GM19240 (cell line): ENCODE measurements around the gene AHRR.
"Not testable (repeated sequence)": the region's sequence is repeated elsewhere in the genome, so short reads cannot be mapped to it uniquely, and the experiment has no call there.

Experiments
- DNase-seq: peaks from one replicate; pipeline ENCODE4 v3.0.0; 2011; ENCODE audit warnings: low spot score; ENCODE audit not compliant: insufficient read length

AHRR gene

DNA sequence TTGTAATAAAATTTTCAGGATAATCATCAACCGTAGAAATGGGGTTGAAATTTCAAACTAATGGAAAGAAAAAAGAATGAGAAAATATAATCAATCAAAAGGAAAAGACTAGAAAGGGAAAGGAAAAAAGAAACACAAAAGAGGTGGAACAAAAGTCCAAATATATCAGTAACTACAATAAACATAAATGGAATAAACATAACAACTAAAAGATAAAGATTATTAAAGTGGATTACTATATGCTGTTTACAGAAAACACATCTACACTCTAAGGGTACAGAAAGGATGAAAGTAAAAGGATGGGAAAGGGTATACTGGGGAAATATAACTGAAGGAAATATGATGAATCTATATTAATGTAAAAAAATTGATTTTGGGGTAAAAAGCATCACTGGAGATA, 43.0 kb downstream of the AHRR start:
- DNase-seq, result no peak

GRCh38 chr5:366541-367357, 45.2 kb downstream of the AHRR start:
- DNase-seq, result no peak

DNA sequence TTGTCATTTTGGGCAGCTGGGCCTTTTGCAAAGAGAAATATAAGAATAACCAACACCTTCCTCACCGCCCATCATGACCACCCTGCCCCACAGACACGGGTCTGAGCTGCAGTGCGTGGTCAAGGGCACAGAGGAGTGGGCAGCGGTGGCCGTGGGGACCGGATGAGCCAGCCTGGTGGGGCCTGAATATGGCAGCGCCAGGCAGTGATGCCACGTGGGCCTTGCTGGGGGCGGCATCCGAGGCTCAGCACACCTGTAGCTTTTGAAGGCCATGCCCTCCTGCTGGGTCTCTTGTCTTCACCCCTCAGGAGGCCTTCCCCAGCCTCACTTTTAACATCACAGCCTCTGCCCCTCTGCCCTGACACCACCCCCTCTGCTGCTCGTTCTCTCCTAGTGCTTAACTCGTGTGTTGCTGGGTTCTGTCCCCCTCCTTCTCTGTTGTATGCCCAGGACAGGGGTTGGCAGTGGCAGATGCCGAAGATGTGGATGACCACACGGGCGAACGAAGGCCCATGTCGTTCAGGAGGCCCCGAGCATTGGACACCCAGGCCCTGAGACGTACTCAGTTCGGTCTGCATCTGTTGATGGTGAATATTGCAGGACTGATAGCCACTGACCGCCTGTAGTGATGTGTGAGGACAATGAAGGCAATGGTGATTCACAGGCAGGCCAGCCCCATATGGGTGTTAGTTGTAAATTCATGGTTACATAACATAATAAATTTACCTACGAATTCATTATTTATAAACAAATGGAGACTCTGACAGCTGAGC, 46.0 kb downstream of the AHRR start:
- DNase-seq, result no peak

DNA sequence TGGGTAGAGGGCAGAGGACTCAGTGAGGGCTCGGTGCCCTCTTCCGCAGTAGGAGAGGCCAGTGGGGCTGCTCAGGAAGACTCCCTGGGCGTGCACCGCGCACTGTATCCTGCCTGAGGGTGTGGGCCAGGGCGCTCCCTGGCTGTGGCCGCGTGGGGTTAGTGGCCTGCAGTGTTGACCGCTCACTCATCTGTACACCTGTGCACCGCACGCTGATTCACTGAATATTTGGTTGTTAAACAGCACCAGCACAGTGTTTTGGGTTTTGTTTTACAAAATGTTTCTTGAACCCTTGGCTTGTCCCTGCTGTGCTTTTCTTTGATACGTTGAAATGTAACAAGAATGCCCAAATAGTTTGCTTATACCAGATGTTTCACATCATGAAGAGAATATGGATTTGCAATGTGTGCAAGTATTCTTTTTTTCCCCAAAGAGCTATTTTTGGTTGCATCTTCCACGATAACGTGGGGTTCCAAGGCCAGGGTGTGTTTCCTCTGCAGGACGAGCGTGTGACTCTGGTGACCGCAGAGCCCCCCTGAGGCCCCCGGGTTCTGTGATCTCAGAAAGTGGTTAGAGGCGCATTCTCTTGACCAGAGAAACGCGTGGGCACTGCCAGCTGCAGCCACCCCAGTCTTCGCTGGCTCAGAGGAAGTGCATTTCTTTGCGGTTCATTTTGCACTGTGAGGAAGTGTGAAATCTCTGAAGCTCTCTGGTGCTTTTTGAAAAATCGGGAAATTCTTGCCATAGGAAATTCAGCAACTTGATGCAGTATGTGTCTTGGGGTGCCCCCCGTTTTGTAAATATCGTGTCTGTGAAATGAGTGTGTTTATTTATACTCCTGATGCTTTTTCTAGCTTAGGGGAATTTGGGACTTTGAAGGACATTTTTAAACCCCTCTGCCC, 46.9 kb downstream of the AHRR start:
- DNase-seq, result no peak

- no peak for DNase-seq
Observed at GRCh38 chr5:369151-369868, 47.8 kb downstream of the AHRR start.

DNA sequence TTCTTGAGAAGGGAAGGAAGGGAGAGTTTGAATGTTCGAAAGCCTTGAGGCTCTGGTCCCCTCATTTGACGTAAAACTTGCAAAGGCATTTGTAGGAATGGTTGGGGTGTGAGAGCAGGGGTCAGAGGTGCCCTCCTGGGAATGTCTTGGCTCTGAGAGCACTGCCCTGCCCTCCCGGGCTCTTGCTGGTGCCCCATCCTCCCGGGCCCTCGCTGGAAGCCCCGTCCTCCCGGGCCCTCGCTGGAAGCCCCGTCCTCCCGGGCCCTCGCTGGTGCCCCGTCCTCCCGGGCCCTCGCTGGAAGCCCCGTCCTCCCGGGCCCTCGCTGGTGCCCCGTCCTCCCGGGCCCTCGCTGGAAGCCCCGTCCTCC, 48.3 kb downstream of the AHRR start:
- DNase-seq, result not testable (repeated sequence)

DNA sequence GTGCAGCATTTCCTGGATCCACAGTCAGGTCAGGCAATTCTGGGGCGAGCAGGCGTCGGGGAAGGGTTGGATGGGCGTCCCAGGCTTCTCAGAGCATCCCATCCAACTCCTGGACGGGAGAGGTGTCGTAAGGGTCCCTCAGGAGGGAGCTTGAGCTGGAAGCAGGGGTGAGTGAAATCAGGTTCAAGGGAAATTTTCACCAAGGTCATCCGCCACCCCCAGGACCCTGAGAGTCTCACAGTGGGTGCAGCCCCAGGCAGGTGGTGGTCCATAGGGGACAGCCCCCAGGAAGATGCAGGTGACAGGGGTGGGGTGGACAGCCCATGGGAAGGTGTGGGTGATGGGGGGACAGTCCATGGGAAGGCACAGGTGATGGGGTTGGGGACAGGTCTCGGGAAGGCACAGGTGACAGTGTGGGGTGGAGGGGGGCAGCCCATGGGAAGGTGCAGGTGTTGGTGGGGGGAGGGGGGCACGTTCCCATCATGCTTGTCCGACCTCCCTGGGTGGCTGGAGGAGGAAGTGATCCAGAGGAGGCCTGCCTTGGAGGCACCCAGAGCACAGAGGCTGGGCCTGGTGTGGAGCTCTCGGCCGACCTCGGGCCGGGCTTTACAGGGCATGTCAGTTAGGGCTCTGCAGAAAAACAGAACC, 48.9 kb downstream of the AHRR start:
- DNase-seq, result no peak

DNA sequence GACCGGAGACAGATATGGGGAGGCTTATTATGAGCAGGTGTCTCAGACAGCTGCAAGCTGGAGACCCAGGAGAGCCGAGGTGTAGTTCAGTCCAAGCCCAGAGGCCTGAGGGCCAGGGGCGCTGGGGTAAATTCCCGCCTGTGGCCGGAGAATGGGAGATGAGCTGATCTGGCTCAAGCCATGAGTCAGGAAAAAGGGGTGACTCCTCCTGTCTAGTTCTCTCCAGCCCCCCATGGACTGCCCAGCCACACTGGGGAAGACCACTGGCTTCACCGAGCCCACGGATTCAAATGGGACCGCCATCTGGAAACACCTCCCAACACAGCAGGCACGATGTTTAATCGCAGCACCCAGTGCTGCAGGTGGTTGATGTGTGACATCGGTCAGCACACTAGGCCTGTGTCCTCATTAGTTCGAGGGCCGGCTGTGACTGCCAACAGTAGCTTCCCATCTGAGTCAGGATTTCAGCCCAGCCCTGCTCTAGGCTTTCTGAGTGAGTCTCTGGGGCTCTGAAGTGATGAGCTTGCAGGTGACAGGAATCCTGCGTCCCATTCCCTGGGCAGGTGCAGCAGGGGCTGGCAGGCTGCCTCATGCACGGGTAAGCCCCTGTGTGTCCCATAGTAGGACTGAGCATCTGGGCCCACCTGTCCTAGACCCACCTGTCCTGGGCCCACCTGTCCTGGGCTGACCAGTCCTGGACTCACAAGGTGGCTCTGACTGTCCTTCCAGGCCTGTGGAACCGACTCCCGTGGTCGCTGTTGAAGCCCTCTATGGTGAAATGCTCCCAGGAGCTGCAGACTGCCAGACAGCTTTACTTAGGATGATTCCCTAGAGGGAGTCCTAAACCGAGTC, 49.7 kb downstream of the AHRR start:
- DNase-seq, result no peak

GRCh38 chr5:371811-372555, 50.5 kb downstream of the AHRR start:
- DNase-seq, result no peak

GRCh38 chr5:372556-372995, 51.1 kb downstream of the AHRR start:
- DNase-seq, result no peak

GRCh38 chr5:372996-373709, 51.6 kb downstream of the AHRR start:
- DNase-seq, result no peak

DNA sequence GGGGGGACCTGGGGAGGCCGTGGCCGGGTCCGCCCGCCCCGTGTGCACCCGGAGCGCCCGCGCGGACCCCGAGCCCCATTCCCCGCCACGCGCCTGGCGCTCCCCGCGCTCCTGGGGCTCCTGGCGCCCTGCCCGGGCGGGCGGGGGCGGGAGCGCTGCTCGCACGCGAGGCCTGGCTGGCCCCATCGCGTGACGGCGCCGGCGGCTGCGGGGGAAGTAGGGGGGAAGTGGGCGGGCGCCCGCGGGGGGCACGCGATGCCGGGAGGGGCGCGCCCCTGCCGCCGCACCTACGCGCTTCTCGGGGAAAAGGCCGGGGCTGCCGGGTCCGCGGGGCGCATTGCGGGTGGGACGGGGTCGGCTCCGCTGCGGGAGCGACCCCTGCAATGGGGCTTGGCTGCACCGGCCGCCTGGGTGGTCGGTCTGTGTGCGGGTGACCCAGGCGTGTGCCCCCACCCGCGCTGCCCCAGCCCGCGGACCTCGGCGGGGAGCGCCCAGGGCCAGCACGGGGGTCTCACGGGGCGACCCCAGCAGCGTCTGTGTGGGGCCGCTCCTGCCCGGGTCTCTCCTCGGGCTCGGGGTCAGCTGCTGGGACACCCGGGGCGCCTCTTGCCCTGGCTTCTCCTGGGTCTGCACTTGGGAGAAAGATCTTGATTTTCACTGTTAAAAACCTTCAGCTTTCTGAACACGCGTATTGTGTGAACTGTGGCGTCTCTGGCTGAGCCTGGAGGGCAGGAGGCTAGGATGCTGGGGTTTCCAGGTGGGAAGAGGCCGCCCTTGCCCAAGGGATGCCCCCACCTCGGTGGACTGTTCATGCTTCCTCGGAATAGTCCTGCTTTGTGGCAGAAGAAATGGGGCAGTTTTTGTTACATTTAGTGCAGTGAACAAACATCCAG, 52.4 kb downstream of the AHRR start:
- DNase-seq, result no peak

GRCh38 chr5:374631-375335, 53.3 kb downstream of the AHRR start:
- DNase-seq, result no peak

- no peak for DNase-seq
Observed at GRCh38 chr5:375336-375920, 53.9 kb downstream of the AHRR start.

DNA sequence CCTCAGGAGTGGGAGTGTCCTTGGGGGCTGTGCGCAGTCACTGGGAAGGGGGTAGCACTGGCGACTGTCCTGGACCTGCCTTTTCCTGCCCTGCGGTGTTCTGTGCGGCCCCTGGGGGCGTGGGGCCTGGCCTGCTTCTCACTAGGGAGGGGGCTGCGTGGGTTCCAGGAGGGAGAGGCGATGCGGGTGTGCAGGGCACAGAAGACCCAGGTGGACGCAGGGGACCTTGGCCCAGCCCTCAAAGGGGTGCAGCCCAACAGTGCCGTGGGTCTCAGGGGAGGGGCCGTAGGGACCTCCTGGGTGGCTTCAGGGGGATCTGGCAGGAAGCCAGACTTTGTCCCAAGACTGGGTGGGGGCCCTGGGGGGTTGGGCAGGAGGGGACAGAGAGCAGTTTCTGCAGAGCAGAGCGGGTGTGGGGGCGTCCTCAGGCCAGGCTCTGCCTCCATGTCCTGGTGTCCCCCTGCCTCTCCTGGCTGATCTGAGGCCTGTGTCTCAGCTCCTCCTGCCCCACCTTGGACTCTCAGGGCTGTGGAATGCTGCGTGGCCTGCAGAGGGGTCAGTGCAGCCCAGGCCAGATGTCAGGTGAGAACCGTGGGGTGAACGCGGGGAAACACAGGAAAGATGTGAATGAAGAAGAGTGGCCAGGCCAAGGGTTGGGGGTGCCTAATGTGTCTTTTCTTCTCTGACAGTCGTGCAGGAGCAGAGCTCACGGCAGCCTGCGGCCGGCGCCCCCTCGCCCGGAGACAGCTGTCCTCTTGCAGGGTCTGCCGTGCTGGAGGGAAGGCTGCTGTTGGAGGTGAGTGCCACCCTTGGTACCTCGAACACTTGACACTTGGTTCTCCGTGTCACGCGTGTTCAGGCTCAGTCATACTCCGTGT, 54.6 kb downstream of the AHRR start:
- no peak for DNase-seq
